ENCODE data around the gene GPC6.

GPC6 gene

GRCh38 chr13:94007072-94007471, 780.5 kb downstream of the GPC6 start:
- TF ChIP-seq, protein P1, sequence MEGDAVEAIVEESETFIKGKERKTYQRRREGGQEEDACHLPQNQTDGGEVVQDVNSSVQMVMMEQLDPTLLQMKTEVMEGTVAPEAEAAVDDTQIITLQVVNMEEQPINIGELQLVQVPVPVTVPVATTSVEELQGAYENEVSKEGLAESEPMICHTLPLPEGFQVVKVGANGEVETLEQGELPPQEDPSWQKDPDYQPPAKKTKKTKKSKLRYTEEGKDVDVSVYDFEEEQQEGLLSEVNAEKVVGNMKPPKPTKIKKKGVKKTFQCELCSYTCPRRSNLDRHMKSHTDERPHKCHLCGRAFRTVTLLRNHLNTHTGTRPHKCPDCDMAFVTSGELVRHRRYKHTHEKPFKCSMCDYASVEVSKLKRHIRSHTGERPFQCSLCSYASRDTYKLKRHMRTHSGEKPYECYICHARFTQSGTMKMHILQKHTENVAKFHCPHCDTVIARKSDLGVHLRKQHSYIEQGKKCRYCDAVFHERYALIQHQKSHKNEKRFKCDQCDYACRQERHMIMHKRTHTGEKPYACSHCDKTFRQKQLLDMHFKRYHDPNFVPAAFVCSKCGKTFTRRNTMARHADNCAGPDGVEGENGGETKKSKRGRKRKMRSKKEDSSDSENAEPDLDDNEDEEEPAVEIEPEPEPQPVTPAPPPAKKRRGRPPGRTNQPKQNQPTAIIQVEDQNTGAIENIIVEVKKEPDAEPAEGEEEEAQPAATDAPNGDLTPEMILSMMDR (IDR thresholded peaks at IDR 0.05; ENCODE audit: low read depth, low read length, missing control alignments) = no peak
- no peak overlapping the region for H3K4me3 ChIP-seq (replicated peaks; ENCODE audit: low read depth, low read length)
- DNase-seq (ENCODE audit: extremely low read depth, low read depth) = no peak

- no peak for DNase-seq (ENCODE audit: extremely low read depth, low read depth)
- TF ChIP-seq, protein P1 (IDR thresholded peaks at IDR 0.05; ENCODE audit: low read depth, low read length, missing control alignments) = no peak
- no peak overlapping the region for H3K4me3 ChIP-seq (replicated peaks; ENCODE audit: low read depth, low read length)
Observed at GRCh38 chr13:94009701-94010100, 783.1 kb downstream of the GPC6 start.

DNA sequence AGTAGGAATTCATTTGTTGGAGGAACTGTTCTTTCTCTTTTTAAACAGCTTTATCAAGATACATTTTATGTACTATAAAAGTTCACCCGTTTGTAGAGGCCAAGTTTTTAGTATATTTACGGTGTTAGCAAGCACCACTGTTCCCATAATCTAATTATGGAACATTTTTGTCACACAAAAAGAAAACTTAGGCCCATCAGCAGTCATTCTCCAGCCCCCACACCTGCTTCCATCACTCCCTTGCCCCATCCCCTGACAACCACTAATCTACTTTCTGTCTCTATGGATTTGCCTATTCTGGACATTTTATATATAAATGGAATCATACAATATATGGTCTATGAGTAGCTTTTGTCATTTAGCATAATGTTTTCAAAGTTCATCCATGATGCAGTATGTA, 787.9 kb downstream of the GPC6 start:
- no peak overlapping the region for H3K4me3 ChIP-seq (replicated peaks; ENCODE audit: low read depth, low read length)
- TF ChIP-seq, protein P1 (IDR thresholded peaks at IDR 0.05; ENCODE audit: low read depth, low read length, missing control alignments) = no peak
- DNase-seq (ENCODE audit: extremely low read depth, low read depth) = no peak

DNA sequence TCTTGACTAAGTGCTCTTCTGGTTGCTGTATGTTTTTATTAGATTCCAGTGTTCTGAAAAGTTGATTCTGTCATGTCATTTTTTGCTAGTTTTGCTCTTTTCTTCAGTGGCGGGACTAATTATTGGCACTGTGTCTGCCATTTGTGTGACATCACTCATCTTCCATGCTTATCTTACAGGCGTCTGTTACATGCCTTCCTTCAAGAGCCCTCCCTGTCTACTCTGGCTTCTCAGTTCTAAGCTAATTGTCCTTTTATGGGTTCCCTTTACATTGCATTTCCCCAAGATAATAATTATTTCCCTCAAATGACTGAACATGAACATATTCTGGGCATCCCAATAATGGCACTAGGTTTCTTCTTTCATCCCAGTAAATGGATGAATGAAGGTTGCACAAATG, 793.8 kb downstream of the GPC6 start:
- TF ChIP-seq, protein P1 (IDR thresholded peaks at IDR 0.05; ENCODE audit: low read depth, low read length, missing control alignments) = no peak
- H3K4me3 ChIP-seq (replicated peaks; ENCODE audit: low read depth, low read length) = no peak overlapping the region
- DNase-seq (ENCODE audit: extremely low read depth, low read depth) = no peak

DNA sequence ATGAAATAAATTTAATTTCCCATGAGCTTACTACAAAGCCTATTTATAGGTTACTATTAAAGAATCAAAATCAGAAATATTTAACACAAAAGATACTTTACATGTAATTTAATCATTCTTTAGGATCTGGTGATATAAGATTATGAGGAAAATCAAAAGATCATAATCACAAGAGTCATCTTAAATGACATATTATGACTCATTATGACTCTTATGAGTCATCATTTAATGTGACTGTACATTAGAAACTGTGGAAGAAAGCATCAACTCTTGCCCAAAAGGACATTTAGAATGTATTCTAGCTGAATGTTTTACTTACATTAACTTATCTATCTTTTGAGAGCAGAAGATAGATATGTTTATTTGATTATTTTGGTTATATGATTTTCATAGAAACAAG, 794.2 kb downstream of the GPC6 start:
- H3K4me3 ChIP-seq (replicated peaks; ENCODE audit: low read depth, low read length) = no peak overlapping the region
- no peak for DNase-seq (ENCODE audit: extremely low read depth, low read depth)
- TF ChIP-seq, protein P1 (IDR thresholded peaks at IDR 0.05; ENCODE audit: low read depth, low read length, missing control alignments) = no peak

- no peak for DNase-seq (ENCODE audit: extremely low read depth, low read depth)
Observed at GRCh38 chr13:94028234-94028633, 801.6 kb downstream of the GPC6 start.

GRCh38 chr13:94028650-94029049, 802.0 kb downstream of the GPC6 start:
- H3K4me3 ChIP-seq (replicated peaks; ENCODE audit: low read depth, low read length) = no peak overlapping the region
- TF ChIP-seq, protein P1 (IDR thresholded peaks at IDR 0.05; ENCODE audit: low read depth, low read length, missing control alignments) = no peak
- no peak for DNase-seq (ENCODE audit: extremely low read depth, low read depth)

More at GRCh38 chr13:94028234-94028633, 801.6 kb downstream of the GPC6 start:
- H3K4me3 ChIP-seq (replicated peaks; ENCODE audit: low read depth, low read length) = no peak overlapping the region
- TF ChIP-seq, protein P1 (IDR thresholded peaks at IDR 0.05; ENCODE audit: low read depth, low read length, missing control alignments) = no peak
